NCI-H2227 (cell line): ENCODE data around the gene EIF4ENIF1.
"Not testable (repeated sequence)": the region's sequence is repeated elsewhere in the genome, so short reads cannot be mapped to it uniquely, and the experiment has no call there.

Experiments used
- DNase-seq: peaks from one replicate; lab custom pipeline; 2025; ENCODE audit not compliant: unreplicated experiment; lab: John Stamatoyannopoulos, UW

EIF4ENIF1 gene

GRCh38 chr22:31489632-31490495 is at the start of gene EIF4ENIF1:
TSS of gene EIF4ENIF1 (minus strand) at chr22:31489842. CDS start at chr22:31488718, 1,124 bp downstream.
- peak; percentile 86 for DNase-seq

GRCh38 chr22:31538815-31539214 is 49.2 kb upstream of the EIF4ENIF1 start:
- no peak for DNase-seq

GRCh38 chr22:31537019-31537535 is 47.4 kb upstream of the EIF4ENIF1 start:
- no peak for DNase-seq

GRCh38 chr22:31533374-31533773 is 43.7 kb upstream of the EIF4ENIF1 start:
- DNase-seq = no peak

- no peak for DNase-seq
Observed at GRCh38 chr22:31532060-31532459, 42.4 kb upstream of the EIF4ENIF1 start.

GRCh38 chr22:31530823-31531195 is 41.2 kb upstream of the EIF4ENIF1 start:
- no peak for DNase-seq

GRCh38 chr22:31526270-31526669 is 36.6 kb upstream of the EIF4ENIF1 start:
- no peak for DNase-seq

GRCh38 chr22:31524132-31524531 is 34.5 kb upstream of the EIF4ENIF1 start:
- not testable (repeated sequence) for DNase-seq

- DNase-seq = no peak
Observed at GRCh38 chr22:31520051-31520450, 30.4 kb upstream of the EIF4ENIF1 start.

GRCh38 chr22:31509061-31509762 is 19.6 kb upstream of the EIF4ENIF1 start:
- DNase-seq = no peak

- no peak for DNase-seq
Observed at GRCh38 chr22:31508536-31508935, 18.9 kb upstream of the EIF4ENIF1 start.

GRCh38 chr22:31507517-31507916 is 17.9 kb upstream of the EIF4ENIF1 start:
- DNase-seq = not testable (repeated sequence)

GRCh38 chr22:31504282-31504681 is 14.6 kb upstream of the EIF4ENIF1 start:
- DNase-seq = no peak

- no peak for DNase-seq
Observed at GRCh38 chr22:31503211-31503964, 13.7 kb upstream of the EIF4ENIF1 start.

- DNase-seq = no peak
Observed at GRCh38 chr22:31501738-31502137, 12.1 kb upstream of the EIF4ENIF1 start.

GRCh38 chr22:31497148-31497938 is 7.7 kb upstream of the EIF4ENIF1 start:
- DNase-seq = no peak

- DNase-seq = peak; percentile 32
Observed at GRCh38 chr22:31496735-31497146, 7.1 kb upstream of the EIF4ENIF1 start.

GRCh38 chr22:31496007-31496734 is 6.5 kb upstream of the EIF4ENIF1 start, which contains the start of gene SFI1:
TSS of gene SFI1 (plus strand) at chr22:31496536. CDS start at chr22:31508285, 11,749 bp downstream.
- DNase-seq = peak; percentile 93

GRCh38 chr22:31495343-31495742 is 5.7 kb upstream of the EIF4ENIF1 start:
- DNase-seq = no peak

- DNase-seq = not testable (repeated sequence)
Observed at GRCh38 chr22:31493355-31493754, 3.7 kb upstream of the EIF4ENIF1 start.
